Epithelial cell of esophagus (primary cell): ENCODE results near the gene HECW1.
"Not testable (repeated sequence)": the region's sequence is repeated elsewhere in the genome, so short reads cannot be mapped to it uniquely, and the experiment has no call there.

Source experiments
- DNase-seq: peaks from one replicate; pipeline ENCODE4 v3.0.0; 2010; ENCODE audit warnings: low read depth
- H3K4me3 ChIP-seq: 2 replicates; pipeline ENCODE4 v1.5.1; 2011; ENCODE audit warnings: mild to moderate bottlenecking, low read length, control low read depth
- CTCF ChIP-seq: IDR thresholded peaks from 2 replicates; pipeline ENCODE4 v1.5.1; 2011; ENCODE audit warnings: low read depth, mild to moderate bottlenecking, low read length, control low read depth, inconsistent platforms; ENCODE audit not compliant: insufficient read depth; ENCODE audit errors: missing control alignments

Gene HECW1

GRCh38 chr7:43577485-43577951 lies 465.1 kb downstream of the HECW1 start:
- DNase-seq: peak; percentile 92

GRCh38 chr7:43582503-43583423 lies 470.3 kb downstream of the HECW1 start, which contains the start of gene STK17A:
Gene STK17A (plus strand): TSS chr7:43583108. CDS start chr7:43583244, 136 bp downstream.
- peak; percentile 96 for TF ChIP-seq CTCF
- DNase-seq: peak; percentile 95
- H3K4me3 ChIP-seq: peak within 1 kb of the TSS; percentile 90

More at GRCh38 chr7:43577485-43577951, 465.1 kb downstream of the HECW1 start:
- TF ChIP-seq CTCF: no peak
- no peak overlapping the region for H3K4me3 ChIP-seq

GRCh38 chr7:43583424-43584194 lies 471.2 kb downstream of the HECW1 start:
- H3K4me3 ChIP-seq: peak overlapping the region; percentile 90
- TF ChIP-seq CTCF: peak; percentile 5
- DNase-seq: peak; percentile 56

GRCh38 chr7:43584195-43584586 lies 471.7 kb downstream of the HECW1 start:
- TF ChIP-seq CTCF: no peak
- peak overlapping the region; percentile 90 for H3K4me3 ChIP-seq
- DNase-seq: peak; percentile 87

GRCh38 chr7:43584733-43585132 lies 472.3 kb downstream of the HECW1 start:
- not testable (repeated sequence) for DNase-seq
- peak overlapping the region; percentile 90 for H3K4me3 ChIP-seq

GRCh38 chr7:43585562-43585961 lies 473.1 kb downstream of the HECW1 start:
- DNase-seq: peak; percentile 88
- H3K4me3 ChIP-seq: peak overlapping the region; percentile 90
- no peak for TF ChIP-seq CTCF
